GM12878 (cell line): ENCODE data around the gene IGSF8.

Source experiments
- JUND ChIP-seq: IDR thresholded peaks from 2 replicates; pipeline ENCODE4 v1.6.1; 2012; ENCODE audit warnings: low read depth, mild to moderate bottlenecking, low read length, improper control_type of control experiment, moderate library complexity
- NFIC ChIP-seq: IDR thresholded peaks from 2 replicates; pipeline ENCODE4 v1.6.1; 2012; ENCODE audit warnings: low read depth, mild to moderate bottlenecking, inconsistent platforms, low read length, moderate library complexity
- SP1 ChIP-seq: IDR thresholded peaks from one replicate; pipeline ENCODE4 v1.6.1; 2011; ENCODE audit warnings: low read depth, low read length
- TAF1 ChIP-seq: IDR thresholded peaks from 2 replicates; pipeline ENCODE4 v1.6.1; 2011; ENCODE audit warnings: mild to moderate bottlenecking, low read depth, low read length, borderline replicate concordance
- TF ChIP-seq, protein P1 (sequence below), 3 experiments: IDR thresholded peaks in 2 of 3; conservative IDR thresholded peaks in 1 of 3; 2 replicates each; pipeline ENCODE4 v1.5.1; 2011; ENCODE audit warnings: low read depth in 3 of 3, low read length in 3 of 3, mild to moderate bottlenecking in 3 of 3, control low read depth in 2 of 3, moderate library complexity in 2 of 3, inconsistent platforms in 1 of 3, mixed read lengths in 1 of 3; ENCODE audit not compliant: control insufficient read depth in 2 of 3, insufficient read depth in 1 of 3; ENCODE audit errors: extremely low read depth in 1 of 3
- TF ChIP-seq, protein P2 (sequence below): IDR thresholded peaks from 2 replicates; pipeline ENCODE4 v1.6.1; 2012; ENCODE audit warnings: low read depth, low read length, improper control_type of control experiment

DNA sequence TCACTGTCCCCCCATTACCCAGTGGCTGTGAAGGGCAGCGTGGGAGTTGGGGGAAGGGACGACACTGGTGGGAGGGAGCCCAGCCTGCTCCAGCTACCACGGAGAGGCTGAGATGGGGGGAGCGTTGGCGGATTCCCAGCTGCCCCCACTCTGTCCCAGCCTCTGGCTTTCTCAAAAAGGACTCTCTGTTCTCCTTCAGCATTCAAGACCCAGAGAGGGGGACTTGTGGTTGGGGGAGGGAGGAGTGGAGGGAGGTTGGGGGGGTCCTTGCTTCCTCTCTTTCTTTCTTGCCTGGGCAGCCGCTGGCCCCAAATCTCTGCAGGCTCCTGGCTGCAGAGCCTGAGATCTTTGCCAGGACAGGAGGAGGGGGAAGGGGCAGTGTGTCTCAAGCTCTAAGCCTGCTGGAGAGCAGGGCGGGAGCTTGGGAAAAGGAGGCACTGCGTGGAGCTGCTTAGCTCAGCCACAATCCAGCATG lies 19.3 kb upstream of the IGSF8 start:
- TF ChIP-seq NFIC: no peak
- TF ChIP-seq, protein P1, sequence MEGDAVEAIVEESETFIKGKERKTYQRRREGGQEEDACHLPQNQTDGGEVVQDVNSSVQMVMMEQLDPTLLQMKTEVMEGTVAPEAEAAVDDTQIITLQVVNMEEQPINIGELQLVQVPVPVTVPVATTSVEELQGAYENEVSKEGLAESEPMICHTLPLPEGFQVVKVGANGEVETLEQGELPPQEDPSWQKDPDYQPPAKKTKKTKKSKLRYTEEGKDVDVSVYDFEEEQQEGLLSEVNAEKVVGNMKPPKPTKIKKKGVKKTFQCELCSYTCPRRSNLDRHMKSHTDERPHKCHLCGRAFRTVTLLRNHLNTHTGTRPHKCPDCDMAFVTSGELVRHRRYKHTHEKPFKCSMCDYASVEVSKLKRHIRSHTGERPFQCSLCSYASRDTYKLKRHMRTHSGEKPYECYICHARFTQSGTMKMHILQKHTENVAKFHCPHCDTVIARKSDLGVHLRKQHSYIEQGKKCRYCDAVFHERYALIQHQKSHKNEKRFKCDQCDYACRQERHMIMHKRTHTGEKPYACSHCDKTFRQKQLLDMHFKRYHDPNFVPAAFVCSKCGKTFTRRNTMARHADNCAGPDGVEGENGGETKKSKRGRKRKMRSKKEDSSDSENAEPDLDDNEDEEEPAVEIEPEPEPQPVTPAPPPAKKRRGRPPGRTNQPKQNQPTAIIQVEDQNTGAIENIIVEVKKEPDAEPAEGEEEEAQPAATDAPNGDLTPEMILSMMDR (IDR thresholded peaks at IDR 0.05 in 2 of 3, conservative IDR thresholded peaks at IDR 0.05 in 1 of 3; ENCODE audit: control insufficient read depth in 2 of 3, extremely low read depth in 1 of 3, insufficient read depth in 1 of 3, low read depth in 3 of 3, low read length in 3 of 3): no peak
- no peak for TF ChIP-seq TAF1
- TF ChIP-seq SP1: no peak
- no peak for TF ChIP-seq JUND
- TF ChIP-seq, protein P2, sequence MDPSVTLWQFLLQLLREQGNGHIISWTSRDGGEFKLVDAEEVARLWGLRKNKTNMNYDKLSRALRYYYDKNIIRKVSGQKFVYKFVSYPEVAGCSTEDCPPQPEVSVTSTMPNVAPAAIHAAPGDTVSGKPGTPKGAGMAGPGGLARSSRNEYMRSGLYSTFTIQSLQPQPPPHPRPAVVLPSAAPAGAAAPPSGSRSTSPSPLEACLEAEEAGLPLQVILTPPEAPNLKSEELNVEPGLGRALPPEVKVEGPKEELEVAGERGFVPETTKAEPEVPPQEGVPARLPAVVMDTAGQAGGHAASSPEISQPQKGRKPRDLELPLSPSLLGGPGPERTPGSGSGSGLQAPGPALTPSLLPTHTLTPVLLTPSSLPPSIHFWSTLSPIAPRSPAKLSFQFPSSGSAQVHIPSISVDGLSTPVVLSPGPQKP: no peak
